Type B pancreatic cell (in vitro differentiated cells): ENCODE results near the gene PNLIPRP1. TPM values are rescaled to one million over a fixed set of nuclear protein-coding genes. Genes with fewer than 3 reads are reported as not detected.

Experiments used
- DNase-seq: peaks from one replicate; pipeline ENCODE4 v3.0.0; 2021; ENCODE audit warnings: mixed read lengths; ENCODE audit not compliant: unreplicated experiment; ENCODE audit errors: extremely low spot score
- H3K27ac Mint-ChIP-seq: 2 replicates; pipeline ENCODE4 v1.8.0; 2021; ENCODE audit warnings: mild to moderate bottlenecking, mixed read lengths
- H3K27me3 Mint-ChIP-seq: 2 replicates; pipeline ENCODE4 v1.8.0; 2021; ENCODE audit warnings: mixed read lengths
- H3K36me3 Mint-ChIP-seq: 2 replicates; pipeline ENCODE4 v1.8.0; 2021; ENCODE audit warnings: mixed read lengths
- H3K4me1 Mint-ChIP-seq: one replicate; pipeline ENCODE4 v1.8.0; 2021; ENCODE audit warnings: mixed read lengths; ENCODE audit not compliant: unreplicated experiment
- H3K4me3 Mint-ChIP-seq: 2 replicates; pipeline ENCODE4 v1.8.0; 2021; ENCODE audit warnings: mild to moderate bottlenecking, mixed read lengths
- H3K9me3 Mint-ChIP-seq: 2 replicates; pipeline ENCODE4 v1.8.0; 2021; ENCODE audit warnings: mixed read lengths
- total RNA-seq: library from RNA; stranded (reverse); gene quantifications from 2 replicates; pipeline ENCODE4 v1.2.1, GENCODE V29; 2021; ENCODE audit warnings: low replicate concordance
- TF ChIP-seq, protein P1 (sequence below): fragments of 200-600 bp; sonication (generic); conservative IDR thresholded peaks from 2 replicates; pipeline ENCODE4 v1.5.0; 2021; ENCODE audit warnings: antibody characterized with exemption, mild to moderate bottlenecking

PNLIPRP1 gene
- total RNA-seq, 1 donor from 2014 or later: not detected

DNA sequence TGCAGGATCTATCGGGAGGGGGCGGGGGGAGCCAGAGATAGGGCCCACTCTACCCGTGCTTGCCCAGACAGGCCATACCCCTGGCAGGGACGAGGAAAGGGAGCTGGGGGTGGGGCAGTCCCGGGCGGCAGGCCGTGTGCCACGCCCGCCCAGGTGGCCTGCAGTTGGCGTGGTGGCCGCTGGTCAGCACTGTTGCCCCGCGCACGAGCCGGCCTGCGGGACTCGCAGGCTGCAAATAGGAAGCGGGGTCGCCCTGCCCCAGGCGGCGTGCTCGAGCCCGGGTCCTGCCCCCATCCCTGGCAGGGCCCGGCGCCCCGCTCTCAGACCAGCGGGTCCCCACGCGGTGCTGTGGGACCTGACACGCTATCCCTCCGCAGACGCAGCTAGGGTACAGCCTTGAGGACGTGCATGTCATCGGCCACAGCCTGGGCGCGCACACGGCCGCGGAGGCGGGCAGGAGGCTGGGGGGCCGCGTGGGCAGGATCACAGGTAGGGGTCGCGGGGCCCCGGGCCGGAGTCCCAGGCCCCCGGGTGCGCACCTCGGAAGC, 36.7 kb downstream of the PNLIPRP1 start:
- no peak overlapping the region for H3K4me3 Mint-ChIP-seq
- H3K27ac Mint-ChIP-seq: no peak overlapping the region
- H3K36me3 Mint-ChIP-seq: no peaks in the 10 kb centered on the region
- no peaks in the 10 kb centered on the region for H3K9me3 Mint-ChIP-seq
- DNase-seq: no peak
- TF ChIP-seq, protein P1, sequence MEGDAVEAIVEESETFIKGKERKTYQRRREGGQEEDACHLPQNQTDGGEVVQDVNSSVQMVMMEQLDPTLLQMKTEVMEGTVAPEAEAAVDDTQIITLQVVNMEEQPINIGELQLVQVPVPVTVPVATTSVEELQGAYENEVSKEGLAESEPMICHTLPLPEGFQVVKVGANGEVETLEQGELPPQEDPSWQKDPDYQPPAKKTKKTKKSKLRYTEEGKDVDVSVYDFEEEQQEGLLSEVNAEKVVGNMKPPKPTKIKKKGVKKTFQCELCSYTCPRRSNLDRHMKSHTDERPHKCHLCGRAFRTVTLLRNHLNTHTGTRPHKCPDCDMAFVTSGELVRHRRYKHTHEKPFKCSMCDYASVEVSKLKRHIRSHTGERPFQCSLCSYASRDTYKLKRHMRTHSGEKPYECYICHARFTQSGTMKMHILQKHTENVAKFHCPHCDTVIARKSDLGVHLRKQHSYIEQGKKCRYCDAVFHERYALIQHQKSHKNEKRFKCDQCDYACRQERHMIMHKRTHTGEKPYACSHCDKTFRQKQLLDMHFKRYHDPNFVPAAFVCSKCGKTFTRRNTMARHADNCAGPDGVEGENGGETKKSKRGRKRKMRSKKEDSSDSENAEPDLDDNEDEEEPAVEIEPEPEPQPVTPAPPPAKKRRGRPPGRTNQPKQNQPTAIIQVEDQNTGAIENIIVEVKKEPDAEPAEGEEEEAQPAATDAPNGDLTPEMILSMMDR: peak; percentile 79
- H3K4me1 Mint-ChIP-seq: no peaks in the 10 kb centered on the region
- peaks cover 41% of the 10 kb centered on the region for H3K27me3 Mint-ChIP-seq

DNA sequence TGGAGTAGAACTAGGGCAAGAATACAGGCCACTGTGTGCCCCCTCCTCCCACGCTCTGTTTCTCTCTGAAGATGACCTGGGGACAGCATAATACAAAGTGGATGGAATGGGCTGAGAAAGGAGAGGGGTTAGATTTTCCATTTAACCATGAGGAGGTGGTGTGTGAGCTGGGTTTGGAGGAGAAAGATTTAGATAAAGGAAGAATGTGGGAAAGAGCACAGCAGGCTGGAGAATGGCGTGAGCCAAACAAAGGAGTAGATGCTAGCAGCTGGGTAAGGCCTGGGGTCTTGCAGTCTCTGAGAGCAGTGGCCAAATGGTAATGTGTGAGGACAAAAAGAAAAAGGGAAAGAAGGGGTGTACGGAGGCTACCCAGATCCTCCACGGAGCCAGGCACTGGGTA, 38.6 kb downstream of the PNLIPRP1 start:
- H3K9me3 Mint-ChIP-seq: no peaks in the 10 kb centered on the region
- DNase-seq: no peak
- no peak overlapping the region for H3K4me3 Mint-ChIP-seq
- no peaks in the 10 kb centered on the region for H3K36me3 Mint-ChIP-seq
- H3K27me3 Mint-ChIP-seq: peaks cover 36% of the 10 kb centered on the region
- TF ChIP-seq, protein P1: no peak
- H3K27ac Mint-ChIP-seq: no peak overlapping the region
- H3K4me1 Mint-ChIP-seq: no peaks in the 10 kb centered on the region

DNA sequence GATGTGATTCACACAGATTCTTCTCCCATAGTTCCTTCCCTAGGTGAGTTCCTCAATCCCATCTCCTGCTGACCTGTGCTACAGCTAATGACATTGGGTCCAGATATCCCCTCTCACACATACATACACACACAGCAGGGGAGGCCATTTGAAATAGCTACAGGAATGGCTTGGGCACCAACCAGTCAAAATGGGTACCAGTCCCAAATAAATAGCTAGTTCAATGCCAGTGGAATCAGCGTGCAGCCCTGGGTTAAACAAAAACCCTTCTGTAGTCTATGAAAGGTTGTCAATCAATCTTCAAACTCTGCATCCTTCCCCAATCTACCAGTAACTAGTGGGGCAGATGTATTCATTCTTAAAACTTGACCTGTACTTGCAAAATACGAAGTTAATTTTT, 39.3 kb downstream of the PNLIPRP1 start:
- TF ChIP-seq, protein P1: no peak
- H3K36me3 Mint-ChIP-seq: no peaks in the 10 kb centered on the region
- no peak overlapping the region for H3K27ac Mint-ChIP-seq
- no peak for DNase-seq
- no peak overlapping the region for H3K4me3 Mint-ChIP-seq
- H3K9me3 Mint-ChIP-seq: no peaks in the 10 kb centered on the region
- H3K4me1 Mint-ChIP-seq: no peaks in the 10 kb centered on the region
- H3K27me3 Mint-ChIP-seq: peaks cover 32% of the 10 kb centered on the region

DNA sequence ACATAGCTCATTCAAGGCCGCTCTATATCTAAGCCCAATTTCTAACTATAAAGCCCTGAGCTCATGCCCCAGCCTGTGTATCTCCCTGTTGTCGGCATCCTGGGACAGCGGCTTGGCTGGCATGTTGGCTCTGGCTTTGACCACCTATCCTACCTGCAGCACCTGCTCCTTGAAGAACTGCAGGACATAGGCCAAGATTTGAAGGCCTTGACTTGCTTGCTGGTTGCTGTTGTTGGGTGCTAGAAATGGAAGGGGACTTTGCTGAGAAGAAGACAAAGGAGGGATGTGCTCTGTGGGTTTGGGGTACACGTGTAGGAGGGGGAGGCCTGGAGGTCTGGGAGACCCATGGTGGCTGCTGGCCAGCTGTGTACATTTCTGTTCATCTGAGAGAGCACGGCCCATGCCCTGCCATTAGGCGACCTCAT, 41.1 kb downstream of the PNLIPRP1 start:
- H3K9me3 Mint-ChIP-seq: no peaks in the 10 kb centered on the region
- peaks cover 19% of the 10 kb centered on the region for H3K27me3 Mint-ChIP-seq
- no peak overlapping the region for H3K4me3 Mint-ChIP-seq
- no peak overlapping the region for H3K27ac Mint-ChIP-seq
- H3K36me3 Mint-ChIP-seq: no peaks in the 10 kb centered on the region
- no peak for DNase-seq
- H3K4me1 Mint-ChIP-seq: no peaks in the 10 kb centered on the region
- TF ChIP-seq, protein P1: no peak

DNA sequence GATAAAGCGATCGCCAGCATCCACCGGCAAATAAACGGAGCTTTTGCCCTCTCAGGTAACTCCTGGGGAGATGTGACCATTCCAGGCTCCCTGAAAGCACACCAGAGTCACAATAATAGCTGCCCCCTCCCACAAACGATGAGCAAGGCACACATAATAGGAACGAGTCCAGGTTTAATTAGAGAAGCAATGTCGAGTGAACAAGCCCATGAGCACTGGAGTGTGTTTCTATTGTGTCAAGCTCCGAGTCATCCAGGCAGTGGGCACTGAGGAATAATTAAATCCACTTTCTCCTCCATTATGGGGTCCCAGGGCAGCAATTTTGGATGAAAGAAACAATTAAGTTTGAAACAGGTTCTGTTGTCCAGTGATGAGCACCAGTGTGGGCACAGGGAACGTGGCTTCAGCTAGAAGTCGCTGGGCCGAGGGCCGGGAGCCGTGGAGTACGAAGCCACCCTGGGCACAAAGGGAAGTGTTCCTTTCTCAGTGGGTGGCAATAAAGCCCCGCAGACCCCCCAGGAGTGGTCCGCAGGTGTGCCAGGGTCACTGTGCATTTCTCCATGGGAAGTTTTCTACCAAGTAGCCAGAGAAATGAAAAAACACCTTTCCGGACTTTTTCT, 41.9 kb downstream of the PNLIPRP1 start:
- no peaks in the 10 kb centered on the region for H3K4me1 Mint-ChIP-seq
- TF ChIP-seq, protein P1: no peak
- H3K9me3 Mint-ChIP-seq: no peaks in the 10 kb centered on the region
- no peaks in the 10 kb centered on the region for H3K36me3 Mint-ChIP-seq
- H3K4me3 Mint-ChIP-seq: no peak overlapping the region
- no peak for DNase-seq
- no peak overlapping the region for H3K27ac Mint-ChIP-seq
- peaks cover 16% of the 10 kb centered on the region for H3K27me3 Mint-ChIP-seq
